ENCODE measurements around the gene ITGB5. TPM values are rescaled to one million over a fixed set of nuclear protein-coding genes. Genes with fewer than 3 reads are reported as not detected.

Gene ITGB5
- total RNA-seq, 1 experiment from 2014 or later, result 146 TPM

DNA sequence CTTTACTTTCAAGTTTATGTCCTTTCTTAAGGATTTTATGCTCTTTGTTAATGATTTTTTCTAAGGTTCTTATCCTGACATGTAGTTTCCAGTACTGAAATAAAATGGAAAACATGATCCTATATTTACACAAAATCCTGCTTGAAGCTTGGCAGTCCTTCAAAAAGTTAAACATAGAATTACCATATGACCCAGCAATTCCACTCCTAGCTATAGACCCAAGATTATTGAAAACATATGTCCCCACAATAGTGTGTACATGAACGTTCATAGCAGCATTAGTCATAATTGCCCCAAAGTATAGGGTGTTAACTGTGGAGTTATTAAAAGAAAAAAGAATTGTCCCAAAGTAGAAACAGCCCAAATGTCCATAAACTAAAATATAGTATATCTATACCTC, 33.2 kb downstream of the ITGB5 start:
- Mint-ChIP-seq H3K27me3 (ENCODE audit: low read depth) (no peaks in the 10 kb centered on the region), H3K9me3 (no peaks in the 10 kb centered on the region), H3K36me3 (ENCODE audit: insufficient read depth in 1 of 3, low read depth in 3 of 3) (peaks cover 15 to 43% (median 35%) of the 10 kb centered on the region in 3 experiments; a peak in 6 of 7 replicates), H3K4me3 (no peak overlapping the region), H3K27ac (no peak overlapping the region), H3K4me1 (peaks cover 19% of the 10 kb centered on the region in 2 experiments)
- no peak overlapping the region for H4K5ac ChIP-seq (ENCODE audit: insufficient read length, low read depth, low read length)
- H3K4ac ChIP-seq (ENCODE audit: low read depth, low read length), result no peak overlapping the region
- no peak overlapping the region for H3T11ph ChIP-seq (ENCODE audit: low read length)
- TF ChIP-seq, protein P1, sequence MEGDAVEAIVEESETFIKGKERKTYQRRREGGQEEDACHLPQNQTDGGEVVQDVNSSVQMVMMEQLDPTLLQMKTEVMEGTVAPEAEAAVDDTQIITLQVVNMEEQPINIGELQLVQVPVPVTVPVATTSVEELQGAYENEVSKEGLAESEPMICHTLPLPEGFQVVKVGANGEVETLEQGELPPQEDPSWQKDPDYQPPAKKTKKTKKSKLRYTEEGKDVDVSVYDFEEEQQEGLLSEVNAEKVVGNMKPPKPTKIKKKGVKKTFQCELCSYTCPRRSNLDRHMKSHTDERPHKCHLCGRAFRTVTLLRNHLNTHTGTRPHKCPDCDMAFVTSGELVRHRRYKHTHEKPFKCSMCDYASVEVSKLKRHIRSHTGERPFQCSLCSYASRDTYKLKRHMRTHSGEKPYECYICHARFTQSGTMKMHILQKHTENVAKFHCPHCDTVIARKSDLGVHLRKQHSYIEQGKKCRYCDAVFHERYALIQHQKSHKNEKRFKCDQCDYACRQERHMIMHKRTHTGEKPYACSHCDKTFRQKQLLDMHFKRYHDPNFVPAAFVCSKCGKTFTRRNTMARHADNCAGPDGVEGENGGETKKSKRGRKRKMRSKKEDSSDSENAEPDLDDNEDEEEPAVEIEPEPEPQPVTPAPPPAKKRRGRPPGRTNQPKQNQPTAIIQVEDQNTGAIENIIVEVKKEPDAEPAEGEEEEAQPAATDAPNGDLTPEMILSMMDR (conservative IDR thresholded peaks at IDR 0.05), result no peak
- no peaks in the 10 kb centered on the region for H4K20me1 ChIP-seq (ENCODE audit: control insufficient read depth, insufficient read depth, insufficient read length)
- no peaks in the 10 kb centered on the region for H3K27me3 ChIP-seq (ENCODE audit: insufficient read depth, low read length)
- no peak overlapping the region for H3K56ac ChIP-seq (ENCODE audit: insufficient read length, low read depth, low read length)
- no peak overlapping the region for H3K14ac ChIP-seq (ENCODE audit: insufficient read depth, low read length)
- no peak overlapping the region for H4K91ac ChIP-seq (ENCODE audit: insufficient read length, low read depth, low read length)
- H3K23ac ChIP-seq (ENCODE audit: insufficient read length, low read depth, low read length), result no peak overlapping the region
- no peak overlapping the region for H2AK5ac ChIP-seq (ENCODE audit: insufficient read length, low read length)
- no peak overlapping the region for H2BK5ac ChIP-seq (ENCODE audit: insufficient read length, low read length)
- H3K79me1 ChIP-seq (ENCODE audit: insufficient read depth, low read depth, low read length, poor library complexity, severe bottlenecking), result no peaks in the 10 kb centered on the region
- no peak overlapping the region for H2BK120ac ChIP-seq (ENCODE audit: low read depth, low read length, poor library complexity, severe bottlenecking)
- no peaks in the 10 kb centered on the region; the same call in 1 of the 2 replicates for H3K4me1 ChIP-seq (ENCODE audit: insufficient read depth, low read length)
- H2AFZ ChIP-seq (ENCODE audit: low read length), result no peak overlapping the region
- H3K79me2 ChIP-seq (ENCODE audit: insufficient read depth, low read length), result peaks cover 9% of the 10 kb centered on the region; the same call in 1 of the 2 replicates
- H2BK12ac ChIP-seq (ENCODE audit: insufficient read length, low read depth, low read length), result no peak overlapping the region
- H2BK20ac ChIP-seq (ENCODE audit: low read depth, low read length, poor library complexity, severe bottlenecking), result no peak overlapping the region
- H4K8ac ChIP-seq (replicated peaks; ENCODE audit: insufficient read length, low read depth, low read length), result no peak overlapping the region
- DNase-seq, result no peak
- H3K23me2 ChIP-seq (ENCODE audit: insufficient read length, low read depth, low read length, poor library complexity, severe bottlenecking), result no peaks in the 10 kb centered on the region
- no CpG with 5 or more reads among the region's 1 CpG for WGBS (ENCODE audit: extremely low coverage, insufficient read length, low lambda C conversion rate)
- no peak overlapping the region for H3K27ac ChIP-seq (ENCODE audit: insufficient read length, low read depth, low read length)
- no peak overlapping the region for H3K18ac ChIP-seq (ENCODE audit: insufficient read length, low read depth, low read length)
- H2BK15ac ChIP-seq (ENCODE audit: low read depth, low read length), result no peak overlapping the region
- H3K9ac ChIP-seq (ENCODE audit: extremely low read depth, insufficient read length, low read length), result no peak overlapping the region
- no peaks in the 10 kb centered on the region for H3K9me3 ChIP-seq (ENCODE audit: control insufficient read depth, low read depth, low read length)
- H3K4me2 ChIP-seq (ENCODE audit: insufficient read depth, insufficient read length, low read length), result no peak overlapping the region
